ENCODE data around the gene ZHX3.

Gene ZHX3

DNA sequence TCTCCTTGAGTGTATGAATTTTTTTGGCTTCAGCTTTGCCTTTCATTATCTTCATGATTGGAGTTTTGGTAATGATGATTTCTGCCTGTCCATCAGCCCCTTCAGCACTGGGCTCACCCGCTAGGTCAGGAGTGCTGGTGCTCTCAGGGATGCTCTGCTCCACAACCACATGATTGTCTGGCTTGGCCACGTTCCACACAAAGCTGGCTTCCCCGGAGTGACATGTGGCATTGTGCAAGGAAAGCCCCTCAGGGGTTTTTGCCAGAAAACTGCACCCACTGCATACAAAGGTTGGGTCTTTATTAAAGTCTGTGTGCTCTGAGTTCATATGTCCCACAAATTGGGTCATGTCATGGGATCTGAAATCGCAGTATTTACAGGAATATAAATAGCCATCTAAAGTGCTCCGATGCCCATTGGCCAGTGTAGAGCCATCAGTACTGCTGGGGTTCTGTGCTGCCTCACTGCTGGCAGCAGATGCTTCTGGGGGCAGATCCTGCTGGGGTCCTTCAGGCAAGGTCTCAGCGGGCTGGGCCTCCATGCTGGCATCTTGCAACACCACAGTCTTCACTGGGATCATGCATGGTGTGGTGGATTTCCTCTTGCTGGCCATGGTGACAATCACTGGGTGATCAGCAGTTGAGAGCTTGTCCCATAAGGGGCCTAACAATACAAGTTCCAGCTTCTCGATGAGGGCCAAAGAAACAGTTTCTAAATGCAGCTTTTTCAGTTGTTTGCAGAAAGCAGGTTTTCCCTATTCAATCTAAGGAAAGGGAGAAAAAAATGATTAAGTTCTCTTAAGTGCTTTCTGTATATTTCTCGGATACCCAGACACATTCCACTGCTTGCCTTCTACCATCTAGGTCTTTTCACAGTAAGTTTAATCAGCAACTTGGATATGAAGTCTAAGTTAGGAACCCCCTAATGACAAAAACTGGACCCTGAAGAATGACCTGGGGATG lies 112.9 kb downstream of the ZHX3 start:
- Histone ChIP-seq H3K4me3 (ENCODE audit: low read length) (no peak overlapping the region), H3K27ac (ENCODE audit: low read depth, low read length) (no peak overlapping the region), H3K9me3 (ENCODE audit: control insufficient read depth, insufficient read depth, low read length) (no peaks in the 10 kb centered on the region), H4K20me1 (ENCODE audit: control insufficient read depth, insufficient read depth, low read depth, low read length) (no peaks in the 10 kb centered on the region), H3K27me3 (ENCODE audit: control insufficient read depth, low read length) (no peaks in the 10 kb centered on the region), H3K36me3 (ENCODE audit: control insufficient read depth, low read length) (peaks cover 6% of the 10 kb centered on the region; the same call in 1 of the 2 replicates), H3K4me2 (ENCODE audit: low read length) (no peak overlapping the region), H3K9me2 (replicated peaks; ENCODE audit: control insufficient read depth, low read length) (no peaks in the 10 kb centered on the region), H3K79me2 (ENCODE audit: control insufficient read depth, low read length) (no peaks in the 10 kb centered on the region), H3K4me1 (ENCODE audit: control insufficient read depth, low read length) (no peaks in the 10 kb centered on the region), H3F3A (ENCODE audit: control insufficient read depth, insufficient read depth) (no peaks in the 10 kb centered on the region)
- TF ChIP-seq EZH2phosphoT487 (IDR thresholded peaks at IDR 0.05; ENCODE audit: borderline replicate concordance, low read length), result no peak
- TF ChIP-seq, protein P1, sequence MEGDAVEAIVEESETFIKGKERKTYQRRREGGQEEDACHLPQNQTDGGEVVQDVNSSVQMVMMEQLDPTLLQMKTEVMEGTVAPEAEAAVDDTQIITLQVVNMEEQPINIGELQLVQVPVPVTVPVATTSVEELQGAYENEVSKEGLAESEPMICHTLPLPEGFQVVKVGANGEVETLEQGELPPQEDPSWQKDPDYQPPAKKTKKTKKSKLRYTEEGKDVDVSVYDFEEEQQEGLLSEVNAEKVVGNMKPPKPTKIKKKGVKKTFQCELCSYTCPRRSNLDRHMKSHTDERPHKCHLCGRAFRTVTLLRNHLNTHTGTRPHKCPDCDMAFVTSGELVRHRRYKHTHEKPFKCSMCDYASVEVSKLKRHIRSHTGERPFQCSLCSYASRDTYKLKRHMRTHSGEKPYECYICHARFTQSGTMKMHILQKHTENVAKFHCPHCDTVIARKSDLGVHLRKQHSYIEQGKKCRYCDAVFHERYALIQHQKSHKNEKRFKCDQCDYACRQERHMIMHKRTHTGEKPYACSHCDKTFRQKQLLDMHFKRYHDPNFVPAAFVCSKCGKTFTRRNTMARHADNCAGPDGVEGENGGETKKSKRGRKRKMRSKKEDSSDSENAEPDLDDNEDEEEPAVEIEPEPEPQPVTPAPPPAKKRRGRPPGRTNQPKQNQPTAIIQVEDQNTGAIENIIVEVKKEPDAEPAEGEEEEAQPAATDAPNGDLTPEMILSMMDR (IDR thresholded peaks at IDR 0.05; ENCODE audit: low read depth, low read length, poor library complexity, severe bottlenecking), result no peak

DNA sequence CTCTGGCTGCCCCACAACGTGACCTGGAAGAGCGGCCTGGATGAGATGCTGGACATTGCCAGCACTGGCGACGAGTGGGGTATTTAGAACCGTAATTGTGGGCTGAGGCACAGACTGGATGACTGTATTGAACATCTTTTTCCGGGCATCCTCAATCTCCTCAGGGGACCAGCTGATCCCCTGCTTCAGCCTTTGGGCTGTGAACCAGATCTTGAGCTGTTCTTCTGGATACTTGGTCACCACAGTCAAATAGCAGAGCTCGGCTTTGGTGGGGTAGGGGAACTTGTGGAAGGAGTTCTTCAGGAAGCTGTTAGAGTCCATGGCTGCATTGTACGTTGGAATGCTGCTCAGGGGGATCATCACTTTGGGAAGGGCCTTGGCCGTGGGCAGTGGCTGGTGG lies 113.9 kb downstream of the ZHX3 start:
- Histone ChIP-seq H3K9me2 (replicated peaks; ENCODE audit: control insufficient read depth, low read length) (no peaks in the 10 kb centered on the region), H3K27ac (ENCODE audit: low read depth, low read length) (no peak overlapping the region), H3K27me3 (ENCODE audit: control insufficient read depth, low read length) (no peaks in the 10 kb centered on the region), H3K79me2 (ENCODE audit: control insufficient read depth, low read length) (no peaks in the 10 kb centered on the region), H3K4me3 (ENCODE audit: low read length) (no peak overlapping the region), H3K36me3 (ENCODE audit: control insufficient read depth, low read length) (peaks cover 6% of the 10 kb centered on the region; the same call in 1 of the 2 replicates), H3F3A (ENCODE audit: control insufficient read depth, insufficient read depth) (no peaks in the 10 kb centered on the region), H4K20me1 (ENCODE audit: control insufficient read depth, insufficient read depth, low read depth, low read length) (no peaks in the 10 kb centered on the region), H3K4me2 (ENCODE audit: low read length) (no peak overlapping the region), H3K9me3 (ENCODE audit: control insufficient read depth, insufficient read depth, low read length) (no peaks in the 10 kb centered on the region), H3K4me1 (ENCODE audit: control insufficient read depth, low read length) (no peaks in the 10 kb centered on the region)
- TF ChIP-seq, protein P1 (IDR thresholded peaks at IDR 0.05; ENCODE audit: low read depth, low read length, poor library complexity, severe bottlenecking), result no peak
- no peak for TF ChIP-seq EZH2phosphoT487 (IDR thresholded peaks at IDR 0.05; ENCODE audit: borderline replicate concordance, low read length)

DNA sequence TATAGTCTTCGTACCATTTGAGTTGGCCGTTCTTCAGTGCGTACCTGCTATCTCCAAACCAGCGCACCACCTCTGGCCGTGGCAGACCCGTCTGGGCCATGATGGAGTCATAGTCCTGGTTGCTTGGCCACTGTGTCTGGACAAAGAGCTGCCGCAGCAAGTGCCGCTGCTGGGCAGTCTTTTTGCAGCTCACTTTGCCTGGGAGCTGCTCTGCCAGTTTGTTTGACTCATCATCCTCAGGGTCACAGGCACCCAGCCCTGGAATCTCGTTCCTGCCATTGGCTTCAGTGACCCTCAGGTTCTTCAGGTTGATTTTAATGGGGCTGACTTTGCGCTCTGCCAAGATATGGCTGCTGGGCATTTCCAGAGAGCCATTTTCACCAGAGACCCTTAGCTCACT lies 115.1 kb downstream of the ZHX3 start:
- Histone ChIP-seq H3K9me3 (ENCODE audit: control insufficient read depth, insufficient read depth, low read length) (no peaks in the 10 kb centered on the region), H3K9me2 (replicated peaks; ENCODE audit: control insufficient read depth, low read length) (no peaks in the 10 kb centered on the region), H3K27me3 (ENCODE audit: control insufficient read depth, low read length) (no peaks in the 10 kb centered on the region), H3K36me3 (ENCODE audit: control insufficient read depth, low read length) (peaks cover 6% of the 10 kb centered on the region; the same call in 1 of the 2 replicates), H3F3A (ENCODE audit: control insufficient read depth, insufficient read depth) (no peaks in the 10 kb centered on the region), H4K20me1 (ENCODE audit: control insufficient read depth, insufficient read depth, low read depth, low read length) (no peaks in the 10 kb centered on the region), H3K27ac (ENCODE audit: low read depth, low read length) (no peak overlapping the region), H3K4me3 (ENCODE audit: low read length) (no peak overlapping the region), H3K79me2 (ENCODE audit: control insufficient read depth, low read length) (no peaks in the 10 kb centered on the region), H3K4me2 (ENCODE audit: low read length) (no peak overlapping the region), H3K4me1 (ENCODE audit: control insufficient read depth, low read length) (no peaks in the 10 kb centered on the region)
- no peak for TF ChIP-seq EZH2phosphoT487 (IDR thresholded peaks at IDR 0.05; ENCODE audit: borderline replicate concordance, low read length)
- TF ChIP-seq, protein P1 (IDR thresholded peaks at IDR 0.05; ENCODE audit: low read depth, low read length, poor library complexity, severe bottlenecking), result no peak

Measured in DOHH2 (cell line).